SK-N-SH (cell line): ENCODE data around the gene RHBDL1. TPM values are rescaled to one million over a fixed set of nuclear protein-coding genes. Genes with fewer than 3 reads are reported as not detected.

Source experiments
- CTCF ChIA-PET: fragments of 300-600, 350-600 bp; formaldehyde crosslinking; extraction: SDS; loops from one replicate; lab custom pipeline; 2021; lab: Yijun Ruan, JAX
- POLR2A ChIA-PET: fragments of 350-600 bp; sonication (Branson Sonifier 250); formaldehyde crosslinking; extraction: SDS; loops from one replicate; lab custom pipeline; 2020; ENCODE audit warnings: antibody characterized with exemption, inconsistent platforms; lab: Yijun Ruan, JAX
- DNase-seq: peaks from one replicate; pipeline ENCODE4 v3.0.0; 2012
- H2AFZ ChIP-seq: fragments of 200-600 bp; sonication (generic); 2 replicates; pipeline ENCODE4 v1.8.1; 2016; ENCODE audit warnings: antibody characterized with exemption, mild to moderate bottlenecking, low read depth
- H3F3A ChIP-seq: fragments of 200-600 bp; sonication (generic); replicated peaks from 2 replicates; pipeline ENCODE3; 2016; ENCODE audit warnings: antibody characterized with exemption, mild to moderate bottlenecking; ENCODE audit not compliant: insufficient read depth
- H3K27ac ChIP-seq, 2 experiments: fragments of 200-500 bp in 1 of 2; fragments of 200-600 bp in 1 of 2; sonication (Bioruptor generic) in 1 of 2; sonication (generic), shearing (Covaris generic) in 1 of 2; 2 replicates each; pipeline versions ENCODE4 v1.5.1 to v1.6.1; 2014 to 2016; ENCODE audit warnings: low read depth in 2 of 2, inconsistent platforms in 1 of 2, low read length in 1 of 2, mild to moderate bottlenecking in 1 of 2, mixed read lengths in 1 of 2
- H3K27me3 ChIP-seq: fragments of 200-600 bp; sonication (generic), shearing (Covaris generic); 2 replicates; pipeline ENCODE4 v1.6.1; 2016; ENCODE audit warnings: mixed run types; ENCODE audit not compliant: insufficient read depth
- H3K36me3 ChIP-seq, 2 experiments: fragments of 200-500 bp in 1 of 2; fragments of 200-600 bp in 1 of 2; sonication (Bioruptor generic) in 1 of 2; sonication (generic) in 1 of 2; replicated peaks in 1 of 2; 2 replicates each; pipeline versions ENCODE3 to v1.5.1; 2014 to 2016; ENCODE audit warnings: low read length in 1 of 2, mild to moderate bottlenecking in 1 of 2; ENCODE audit not compliant: insufficient read depth in 2 of 2, control insufficient read depth in 1 of 2
- H3K4me1 ChIP-seq, 2 experiments: fragments of 200-500 bp in 1 of 2; fragments of 200-600 bp in 1 of 2; sonication (Bioruptor generic) in 1 of 2; sonication (generic), shearing (Covaris generic) in 1 of 2; 2 replicates each; pipeline versions ENCODE4 v1.5.1 to v1.6.1; 2014 to 2016; ENCODE audit warnings: low read depth in 1 of 2, low read length in 1 of 2, mixed run types in 1 of 2; ENCODE audit not compliant: insufficient read depth in 2 of 2, control insufficient read depth in 1 of 2
- H3K4me2 ChIP-seq: fragments of 200-600 bp; sonication (generic), shearing (Covaris generic); 2 replicates; pipeline ENCODE4 v1.6.1; 2017; ENCODE audit warnings: mixed run types
- H3K4me3 ChIP-seq, 2 experiments: fragments of 200-500 bp in 1 of 2; fragments of 200-600 bp in 1 of 2; sonication (Bioruptor generic) in 1 of 2; sonication (generic), shearing (Covaris generic) in 1 of 2; 2 replicates each; pipeline versions ENCODE4 v1.5.1 to v1.8.1; 2014 to 2016; ENCODE audit warnings: low read depth in 2 of 2, inconsistent platforms in 1 of 2, low read length in 1 of 2, mild to moderate bottlenecking in 1 of 2, mixed read lengths in 1 of 2, moderate library complexity in 1 of 2
- H3K79me2 ChIP-seq: fragments of 200-600 bp; sonication (generic); 2 replicates; pipeline ENCODE4 v1.8.1; 2017; ENCODE audit warnings: mild to moderate bottlenecking; ENCODE audit not compliant: insufficient read depth
- H3K9ac ChIP-seq: fragments of 200-600 bp; sonication (generic); 2 replicates; pipeline ENCODE4 v1.6.1; 2017; ENCODE audit warnings: mixed run types
- H3K9me2 ChIP-seq: fragments of 200-600 bp; sonication (generic); 2 replicates; pipeline ENCODE4 v1.6.1; 2017; ENCODE audit warnings: mixed run types
- H3K9me3 ChIP-seq: fragments of 200-600 bp; sonication (generic); 2 replicates; pipeline ENCODE4 v1.6.1; 2017; ENCODE audit warnings: mixed run types, mild to moderate bottlenecking, moderate library complexity
- H4K20me1 ChIP-seq: fragments of 200-600 bp; sonication (generic); 2 replicates; pipeline ENCODE4 v1.6.1; 2017; ENCODE audit warnings: mild to moderate bottlenecking, mixed run types; ENCODE audit not compliant: insufficient read depth
- CHD2 ChIP-seq: fragments of 150-350 bp; IDR thresholded peaks from 2 replicates; pipeline ENCODE4 v1.6.1; 2018; ENCODE audit warnings: low read length; ENCODE audit not compliant: partially characterized antibody
- ELF1 ChIP-seq: IDR thresholded peaks from 2 replicates; pipeline ENCODE4 v1.4.0; 2012
- EP300 ChIP-seq, 2 experiments: IDR thresholded peaks; 2 replicates each; pipeline versions ENCODE4 v1.4.0 to v1.6.1; 2012; ENCODE audit warnings: borderline replicate concordance in 1 of 2, low read depth in 1 of 2, low read length in 1 of 2
- FOXJ3 ChIP-seq: sonication (generic); formaldehyde crosslinking; IDR thresholded peaks from 2 replicates; pipeline ENCODE4 v1.5.1; 2020; ENCODE audit warnings: mild to moderate bottlenecking, missing genetic modification reagents
- IRF3 ChIP-seq: fragments of 150-350 bp; IDR thresholded peaks from 2 replicates; pipeline ENCODE4 v1.6.1; 2016; ENCODE audit warnings: mild to moderate bottlenecking, low read depth, low read length
- MEF2A ChIP-seq: IDR thresholded peaks from 2 replicates; pipeline ENCODE4 v1.4.0; 2012; ENCODE audit warnings: low read depth, borderline replicate concordance
- NFIC ChIP-seq: IDR thresholded peaks from 2 replicates; pipeline ENCODE4 v1.4.0; 2012; ENCODE audit warnings: borderline replicate concordance
- NRF1 ChIP-seq: IDR thresholded peaks from 2 replicates; pipeline ENCODE4 v1.6.1; 2012; ENCODE audit warnings: low read depth, mild to moderate bottlenecking, low read length
- SIN3A ChIP-seq: IDR thresholded peaks from 2 replicates; pipeline ENCODE4 v1.6.1; 2012; ENCODE audit warnings: low read depth, mild to moderate bottlenecking, low read length, moderate library complexity, borderline replicate concordance
- SMC3 ChIP-seq: IDR thresholded peaks from 2 replicates; pipeline ENCODE4 v1.6.1; 2012; ENCODE audit warnings: low read depth, low read length, improper control_type of control experiment
- TAF1 ChIP-seq: IDR thresholded peaks from 2 replicates; pipeline ENCODE4 v1.6.1; 2012; ENCODE audit warnings: low read depth, mild to moderate bottlenecking, low read length, moderate library complexity, borderline replicate concordance
- TCF12 ChIP-seq: IDR thresholded peaks from 2 replicates; pipeline ENCODE4 v1.4.0; 2012
- TEAD4 ChIP-seq: IDR thresholded peaks from 2 replicates; pipeline ENCODE4 v1.4.0; 2012; ENCODE audit warnings: mild to moderate bottlenecking, borderline replicate concordance; ENCODE audit not compliant: insufficient read depth
- USF2 ChIP-seq: fragments of 150-350 bp; IDR thresholded peaks from 2 replicates; pipeline ENCODE4 v1.6.1; 2017; ENCODE audit warnings: antibody characterized with exemption, low read length, low read depth, borderline replicate concordance
- WGBS: methylation state at CpG from one replicate; pipeline ENCODE4 v1.1.6; 2017; ENCODE audit warnings: low lambda C conversion rate; 5-methylcytosine and 5-hydroxymethylcytosine counted together
- polyA plus RNA-seq, 3 experiments: library from polyadenylated mRNA; depleted of rRNA; stranded (reverse); fragments of >200 nt; gene quantifications; 2 replicates each; pipeline ENCODE4 v1.2.3, GENCODE V29; 2012
- TF ChIP-seq, protein P1 (sequence below): IDR thresholded peaks from 2 replicates; pipeline ENCODE4; 2012

Gene RHBDL1
- 4.1 and 6.8 TPM in 2 replicates for polyA plus RNA-seq (2012; rRNA removed)
- 0.27 and 0.37 TPM in 2 replicates for polyA plus RNA-seq (2012; cell fraction: cytosol; rRNA removed)
- 57.6 and 90.7 TPM in 2 replicates for polyA plus RNA-seq (2012; cell fraction: nucleus; rRNA removed)

- TF ChIP-seq SIN3A: peak; percentile 48; the same call in 1 of the 2 replicates
- no peak for TF ChIP-seq NRF1
- TF ChIP-seq, protein P1, sequence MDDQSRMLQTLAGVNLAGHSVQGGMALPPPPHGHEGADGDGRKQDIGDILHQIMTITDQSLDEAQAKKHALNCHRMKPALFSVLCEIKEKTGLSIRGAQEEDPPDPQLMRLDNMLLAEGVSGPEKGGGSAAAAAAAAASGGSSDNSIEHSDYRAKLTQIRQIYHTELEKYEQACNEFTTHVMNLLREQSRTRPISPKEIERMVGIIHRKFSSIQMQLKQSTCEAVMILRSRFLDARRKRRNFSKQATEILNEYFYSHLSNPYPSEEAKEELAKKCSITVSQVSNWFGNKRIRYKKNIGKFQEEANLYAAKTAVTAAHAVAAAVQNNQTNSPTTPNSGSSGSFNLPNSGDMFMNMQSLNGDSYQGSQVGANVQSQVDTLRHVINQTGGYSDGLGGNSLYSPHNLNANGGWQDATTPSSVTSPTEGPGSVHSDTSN: 0 out of 2 replicates have a peak, but pooled peaks have one; percentile 8
- TF ChIP-seq NFIC: peak; percentile 35; the same call in 1 of the 2 replicates
- H3K27me3 ChIP-seq: no peaks in the 10 kb centered on the region
- CTCF ChIA-PET: interaction anchor here (0.6 to 4.6 kb wide), 7 partner anchors 7 to 280 kb away, joined by 3 to 20 read pairs (median 4); partner anchors contain the start of genes RHOT2 and WDR24
- peaks cover 5 to 40% of the 10 kb centered on the region in 2 experiments for H3K36me3 ChIP-seq
- WGBS: 3% methylated on average over 6 of the region's 73 CpGs
- POLR2A ChIA-PET: interaction anchor here (0.7 to 1.2 kb wide), 5 partner anchors 9 to 745 kb away, joined by 3 to 5 read pairs (median 3); partner anchors contain the start of genes JMJD8 and UQCC4
- peaks cover 2% of the 10 kb centered on the region; the same call in 1 of the 2 replicates for H3K79me2 ChIP-seq
- peaks cover 4 to 16% of the 10 kb centered on the region in 2 experiments; a peak in 2 of 4 replicates for H3K4me1 ChIP-seq
- peak; percentile 80 for DNase-seq
- H3K4me2 ChIP-seq: no peak within 1 kb of the TSS
- no peaks in the 10 kb centered on the region for H4K20me1 ChIP-seq
- no peak within 1 kb of the TSS; a peak in 1 of 4 replicates for H3K27ac ChIP-seq
- H2AFZ ChIP-seq: no peak within 1 kb of the TSS
- no peaks in the 10 kb centered on the region for H3K9me2 ChIP-seq
- peaks cover 4% of the 10 kb centered on the region for H3F3A ChIP-seq
- H3K9me3 ChIP-seq: no peaks in the 10 kb centered on the region
- no peak within 1 kb of the TSS for H3K9ac ChIP-seq
- H3K4me3 ChIP-seq: peak within 1 kb of the TSS in 1 of 2 experiments; percentile 27; a peak in 1 of 4 replicates
Observed at GRCh38 chr16:674968-675883, at the start of gene RHBDL1. TSS of gene RHBDL1 (plus strand) at chr16:675671. CDS start at chr16:675791, 120 bp downstream.

DNA sequence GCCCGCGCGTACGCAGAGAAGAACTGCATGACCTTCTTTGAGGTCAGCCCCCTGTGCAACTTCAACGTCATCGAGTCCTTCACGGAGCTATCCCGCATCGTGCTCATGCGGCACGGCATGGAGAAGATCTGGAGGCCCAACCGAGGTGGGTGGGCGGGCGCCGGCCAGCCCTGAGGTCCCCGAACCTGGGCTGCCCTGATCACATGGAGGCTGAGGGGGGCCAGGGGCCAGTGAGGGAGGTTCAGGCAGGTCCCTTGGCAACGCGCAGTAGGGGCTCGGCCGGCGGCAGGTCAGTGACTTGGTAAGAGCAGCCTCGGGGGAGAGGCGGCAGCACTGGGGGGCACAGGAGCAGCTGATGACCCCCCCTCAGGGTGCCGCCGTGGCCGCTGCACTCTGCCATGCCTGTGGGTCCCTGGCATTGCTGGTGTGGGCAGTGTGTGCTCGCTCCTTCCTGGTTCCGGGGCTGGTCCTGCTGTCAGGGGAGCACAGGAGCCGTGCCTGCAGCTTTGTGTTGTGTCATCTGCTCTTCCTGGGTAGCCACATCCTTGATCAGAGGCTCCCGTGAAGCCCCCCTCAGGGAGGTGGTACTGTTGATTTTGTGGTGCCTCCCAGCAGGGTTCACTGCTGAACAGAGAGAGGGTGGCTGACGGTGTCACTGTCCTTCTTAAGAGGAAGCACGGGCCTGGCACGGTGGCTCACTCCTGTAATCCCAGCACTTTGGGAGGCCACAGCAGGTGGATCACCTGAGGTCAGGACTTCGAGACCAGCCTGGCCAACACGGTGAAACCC is 49.3 kb upstream of the RHBDL1 start:
- Histone ChIP-seq H3K9ac (peak overlapping the region; percentile 28; the same call in 1 of the 2 replicates), H3F3A (peaks cover 5% of the 10 kb centered on the region), H3K27me3 (no peaks in the 10 kb centered on the region), H3K9me2 (no peaks in the 10 kb centered on the region), H4K20me1 (no peaks in the 10 kb centered on the region), H3K27ac (peak overlapping the region in 1 of 2 experiments; percentile 91; a peak in 2 of 4 replicates), H3K4me1 (peaks cover 10 to 37% of the 10 kb centered on the region in 2 experiments; a peak in 3 of 4 replicates), H2AFZ (no peak overlapping the region), H3K4me2 (peak overlapping the region; percentile 45; the same call in 1 of the 2 replicates), H3K79me2 (peaks cover 5% of the 10 kb centered on the region; the same call in 1 of the 2 replicates), H3K4me3 (no peak overlapping the region), H3K9me3 (no peaks in the 10 kb centered on the region), H3K36me3 (peaks cover 0 to 3% of the 10 kb centered on the region in 2 experiments)
- DNase-seq: no peak
- POLR2A ChIA-PET: no interaction called here
- CTCF ChIA-PET: interaction anchor here (2.6 kb wide), 1 partner anchor 22 kb away, joined by 12 read pairs; no protein-coding TSS in a partner anchor
- 95% methylated on average over 25 of the region's 35 CpGs for WGBS
- TF ChIP-seq EP300 (IDR thresholded peaks at IDR 0.05; ENCODE audit: borderline replicate concordance in 1 of 2, low read depth in 1 of 2, low read length in 1 of 2): no peak
- TF ChIP-seq ELF1: no peak
- no peak for TF ChIP-seq USF2
- TF ChIP-seq TAF1: no peak
- no peak for TF ChIP-seq IRF3
- no peak for TF ChIP-seq TCF12
- TF ChIP-seq CHD2: no peak
- no peak for TF ChIP-seq NFIC
- no peak for TF ChIP-seq MEF2A
- TF ChIP-seq TEAD4: no peak
- TF ChIP-seq, protein P1: no peak
- TF ChIP-seq SMC3: no peak
- TF ChIP-seq FOXJ3 (CRISPR knock-in tag): no peak
